Hepatocyte (in vitro differentiated cells): ENCODE measurements around the gene CRELD2.

Experiments
- CTCF ChIP-seq: fragments of 200-600 bp; sonication (generic); IDR thresholded peaks from 2 replicates; pipeline ENCODE4 v1.5.1; 2016; ENCODE audit warnings: antibody characterized with exemption, mild to moderate bottlenecking; ENCODE audit not compliant: poor library complexity
- EZH2 ChIP-seq: fragments of 200-600 bp; sonication (generic); IDR thresholded peaks from 2 replicates; pipeline ENCODE4 v1.6.1; 2016; ENCODE audit warnings: antibody characterized with exemption, mild to moderate bottlenecking, borderline replicate concordance
- EZH2phosphoT487 ChIP-seq: fragments of 200-600 bp; sonication (generic); IDR thresholded peaks from one replicate; pipeline ENCODE4 v1.6.1; 2018; ENCODE audit warnings: antibody characterized with exemption, mild to moderate bottlenecking, low read depth, moderate library complexity; ENCODE audit not compliant: unreplicated experiment, severe bottlenecking

DNA sequence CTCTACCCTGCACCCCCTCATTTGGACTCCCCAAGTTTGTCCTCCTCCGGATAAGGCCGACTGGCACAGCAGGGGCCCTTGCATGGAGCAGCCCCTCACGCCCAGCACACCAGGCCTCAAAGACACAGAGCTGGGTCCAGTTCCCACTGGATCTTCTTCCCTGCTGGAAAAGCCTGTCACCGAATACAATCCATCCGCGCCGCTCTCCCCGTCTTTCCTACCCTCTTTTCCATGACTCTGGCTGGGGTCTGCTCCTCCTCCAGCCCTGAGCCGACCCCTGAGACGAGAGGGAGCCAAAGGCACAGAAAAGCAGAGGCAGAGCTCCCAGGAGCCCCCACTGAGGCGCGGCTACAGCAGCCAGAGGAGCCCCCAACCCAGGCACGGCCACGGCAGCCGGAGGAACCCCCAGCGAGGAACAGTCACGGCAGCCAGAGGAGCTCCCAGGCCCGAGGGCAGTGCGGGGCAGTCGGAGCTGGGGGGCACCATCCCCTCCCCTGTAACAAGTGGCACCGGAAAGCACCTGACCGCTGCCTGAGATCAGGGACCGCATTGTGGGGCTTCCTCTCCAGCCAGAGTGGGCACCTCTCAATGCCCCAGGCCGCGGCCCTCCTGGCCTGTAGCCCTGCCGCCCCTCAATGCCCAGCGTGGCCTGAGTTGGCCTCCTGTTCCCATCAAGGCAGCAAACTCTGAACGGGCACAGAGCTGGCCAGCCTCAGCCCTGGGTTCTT, 12.2 kb upstream of the CRELD2 start:
- TF ChIP-seq CTCF = no peak
- TF ChIP-seq EZH2 = no peak
- no peak for TF ChIP-seq EZH2phosphoT487
